Superior temporal gyrus (tissue), 1 donor: ENCODE data around the gene PLIN1.
A peak's percentile ranks its signal among the peaks of the same experiment; 100 is the strongest.

Source experiments
- DNase-seq: peaks from one replicate; pipeline ENCODE4 v3.0.0-alpha.2; 2016; ENCODE audit errors: extremely low spot score

Gene PLIN1

DNA sequence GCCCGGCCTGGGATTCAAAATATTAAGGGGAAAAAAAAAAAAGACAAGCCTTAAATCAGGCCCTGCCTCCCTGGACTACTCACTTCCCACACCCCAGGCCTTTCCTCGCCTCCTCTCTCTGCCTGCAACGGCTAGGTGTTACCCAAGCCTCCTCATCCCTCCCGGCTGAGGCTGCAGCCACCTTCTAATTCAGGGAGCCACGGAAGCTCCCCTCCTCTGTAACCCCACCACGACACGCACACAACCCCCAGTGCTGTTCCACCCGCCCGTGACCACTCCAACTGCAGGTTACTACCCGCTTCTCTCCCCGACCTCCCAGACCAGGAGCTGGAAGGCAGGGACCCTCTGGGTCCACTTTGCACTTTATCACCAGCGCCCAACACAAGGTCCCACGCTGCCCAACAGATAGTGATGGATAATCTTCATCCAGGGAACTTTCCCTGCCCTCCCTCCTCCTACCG lies 24.8 kb downstream of the PLIN1 start:
- DNase-seq, result no peak

DNA sequence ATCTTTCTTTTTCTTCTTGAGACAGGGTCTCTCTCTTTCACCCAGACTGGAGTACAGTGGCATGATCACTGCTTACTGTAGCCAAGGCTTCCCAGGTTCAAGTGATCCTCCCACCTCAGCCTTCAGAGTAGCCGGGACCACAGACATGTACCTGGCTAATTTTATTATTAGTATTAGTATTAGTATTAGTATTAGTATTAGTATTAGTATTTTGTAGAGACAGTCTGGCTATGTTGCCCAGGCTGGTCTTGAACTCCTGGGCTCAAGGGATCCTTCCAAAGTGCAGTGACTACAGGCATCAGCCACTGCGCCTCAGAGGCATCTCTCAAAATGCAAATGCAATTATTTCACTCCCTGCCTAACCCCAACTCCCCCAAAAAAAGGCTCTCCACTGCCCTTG lies 25.6 kb downstream of the PLIN1 start:
- DNase-seq, result no peak

DNA sequence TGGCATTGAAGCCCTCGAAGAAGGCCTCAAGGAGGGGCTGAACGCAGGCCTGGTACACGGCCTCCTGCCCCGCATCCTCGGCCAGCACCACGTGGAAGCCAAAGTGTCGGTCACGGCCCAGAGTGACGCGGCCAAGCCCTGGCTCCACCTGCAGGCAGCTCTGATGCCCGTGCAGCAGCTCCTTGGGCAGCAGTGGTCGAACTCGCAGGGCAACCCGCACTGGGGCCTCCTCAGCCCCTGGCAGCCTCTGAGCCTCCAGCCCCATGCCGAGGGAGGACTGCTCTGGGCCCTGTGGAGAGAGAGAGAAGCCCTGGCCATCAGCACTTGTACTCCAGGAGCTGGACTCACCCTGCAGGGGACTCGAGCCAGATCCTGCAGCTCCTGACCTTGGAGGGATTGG lies 26.5 kb downstream of the PLIN1 start:
- no peak for DNase-seq

GRCh38 chr15:89652131-89652530 lies 27.0 kb downstream of the PLIN1 start:
- DNase-seq, result no peak

- no peak for DNase-seq
Measured at GRCh38 chr15:89649716-89650115, 29.5 kb downstream of the PLIN1 start.

DNA sequence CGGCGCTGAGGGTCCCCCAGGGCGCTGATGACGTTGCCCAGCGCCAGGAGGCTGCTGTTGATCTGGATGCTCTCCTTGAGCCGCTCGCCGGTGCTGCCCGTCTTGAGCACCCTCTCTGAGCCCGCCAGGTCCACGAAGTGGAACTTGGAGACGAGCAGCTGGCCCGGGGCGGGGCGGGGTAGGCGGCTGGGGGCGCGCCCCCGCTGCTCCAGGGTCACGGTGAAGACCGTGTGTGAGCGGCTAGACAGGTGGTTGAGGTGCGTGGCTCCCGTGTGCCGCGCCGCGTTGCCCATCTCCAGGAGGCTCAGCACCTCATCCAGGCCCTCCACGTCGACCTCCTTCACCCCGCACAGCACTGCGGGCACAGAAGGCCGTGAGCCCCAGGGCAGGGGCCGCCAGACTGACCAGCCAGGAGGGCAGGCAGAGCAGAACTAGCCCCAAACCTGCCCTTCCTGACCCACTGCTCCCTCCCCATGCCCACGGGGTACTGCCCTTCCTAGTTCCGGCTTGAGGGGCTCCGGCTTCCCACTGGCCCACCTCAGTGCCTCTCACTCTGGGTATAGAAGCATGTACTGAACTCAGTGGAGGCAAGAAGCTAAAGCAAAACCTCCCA lies 30.0 kb downstream of the PLIN1 start:
- no peak for DNase-seq

GRCh38 chr15:89648106-89649012 lies 30.8 kb downstream of the PLIN1 start:
- no peak for DNase-seq

DNA sequence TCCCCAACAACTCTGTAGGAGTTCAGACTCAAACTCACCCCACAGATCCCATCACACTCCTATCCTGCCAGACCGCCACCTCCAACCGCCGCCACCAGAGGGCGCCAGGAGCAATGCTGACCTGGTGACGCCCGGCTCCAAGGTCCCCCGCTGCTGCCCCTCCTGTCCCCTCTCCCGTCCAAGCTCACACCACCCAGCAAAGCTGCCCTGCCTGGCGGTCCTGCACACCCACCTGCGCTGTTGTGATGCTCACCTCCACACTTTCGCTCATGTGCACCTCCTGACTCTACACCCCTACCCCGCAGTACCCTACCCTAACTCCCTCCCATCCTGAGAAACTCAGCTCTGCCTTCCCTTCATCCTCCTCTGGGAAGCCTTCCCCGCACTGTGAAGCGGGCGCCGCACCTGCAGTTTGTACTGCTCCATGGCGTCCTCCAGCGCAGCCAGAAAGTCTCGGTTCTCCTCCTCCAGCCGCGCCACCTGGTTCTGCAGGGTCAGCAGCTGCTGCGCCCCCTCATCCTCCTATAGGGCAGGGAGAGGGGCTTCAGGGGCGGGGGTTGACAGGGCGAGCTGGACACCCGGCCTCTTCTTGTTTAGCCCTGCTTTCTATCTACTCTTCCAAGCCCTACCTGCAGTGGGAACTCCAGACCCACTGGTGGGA lies 31.8 kb downstream of the PLIN1 start:
- DNase-seq, result peak; percentile 25

- DNase-seq, result no peak
Measured at GRCh38 chr15:89646416-89647141, 32.6 kb downstream of the PLIN1 start.

GRCh38 chr15:89645680-89646079 lies 33.5 kb downstream of the PLIN1 start:
- DNase-seq, result no peak

GRCh38 chr15:89642106-89642505 lies 37.1 kb downstream of the PLIN1 start:
- no peak for DNase-seq

DNA sequence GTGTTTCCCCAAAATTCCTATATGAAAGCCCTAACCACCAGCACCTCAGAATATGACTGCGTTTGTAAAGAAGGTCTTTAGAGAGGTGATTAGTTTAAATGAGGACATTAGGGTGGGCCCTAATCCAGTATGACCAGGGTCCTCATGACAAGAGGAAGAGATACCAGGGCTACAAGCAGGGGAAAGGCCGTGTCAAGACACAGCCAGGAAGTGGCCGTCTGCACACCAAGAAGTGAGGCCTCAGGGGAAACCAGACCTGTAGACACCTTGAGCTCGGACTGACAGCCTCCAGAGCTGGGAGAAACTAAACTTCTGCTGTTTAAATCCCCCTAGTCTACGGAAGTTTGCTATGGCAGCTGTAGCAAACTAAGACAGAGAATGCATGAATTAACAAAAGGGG lies 38.1 kb downstream of the PLIN1 start:
- no peak for DNase-seq

GRCh38 chr15:89640245-89640644 lies 38.9 kb downstream of the PLIN1 start:
- DNase-seq, result no peak

DNA sequence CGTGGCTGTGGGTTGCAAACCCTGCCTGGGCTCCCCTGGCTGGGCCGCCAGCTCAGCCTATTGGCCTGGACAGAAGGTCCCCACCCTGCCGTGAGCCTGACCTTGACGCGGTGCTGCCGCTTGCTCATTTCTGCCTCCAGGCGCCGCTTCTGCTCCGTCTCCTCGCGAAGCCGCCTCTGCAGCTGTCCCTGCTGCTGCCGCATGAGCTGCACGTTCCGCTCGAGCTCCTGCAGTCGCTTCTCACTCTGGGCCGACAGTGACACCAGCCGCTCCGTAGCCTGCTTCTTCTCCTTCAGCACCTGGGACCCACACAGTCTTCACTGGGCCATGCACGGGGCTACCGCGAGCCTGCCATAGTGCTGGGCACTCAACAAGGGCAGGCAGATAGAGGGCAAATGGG lies 45.6 kb downstream of the PLIN1 start:
- DNase-seq, result no peak

- DNase-seq, result no peak
Measured at GRCh38 chr15:89632563-89633430, 46.4 kb downstream of the PLIN1 start.

GRCh38 chr15:89631902-89632264 lies 47.3 kb downstream of the PLIN1 start:
- no peak for DNase-seq

DNA sequence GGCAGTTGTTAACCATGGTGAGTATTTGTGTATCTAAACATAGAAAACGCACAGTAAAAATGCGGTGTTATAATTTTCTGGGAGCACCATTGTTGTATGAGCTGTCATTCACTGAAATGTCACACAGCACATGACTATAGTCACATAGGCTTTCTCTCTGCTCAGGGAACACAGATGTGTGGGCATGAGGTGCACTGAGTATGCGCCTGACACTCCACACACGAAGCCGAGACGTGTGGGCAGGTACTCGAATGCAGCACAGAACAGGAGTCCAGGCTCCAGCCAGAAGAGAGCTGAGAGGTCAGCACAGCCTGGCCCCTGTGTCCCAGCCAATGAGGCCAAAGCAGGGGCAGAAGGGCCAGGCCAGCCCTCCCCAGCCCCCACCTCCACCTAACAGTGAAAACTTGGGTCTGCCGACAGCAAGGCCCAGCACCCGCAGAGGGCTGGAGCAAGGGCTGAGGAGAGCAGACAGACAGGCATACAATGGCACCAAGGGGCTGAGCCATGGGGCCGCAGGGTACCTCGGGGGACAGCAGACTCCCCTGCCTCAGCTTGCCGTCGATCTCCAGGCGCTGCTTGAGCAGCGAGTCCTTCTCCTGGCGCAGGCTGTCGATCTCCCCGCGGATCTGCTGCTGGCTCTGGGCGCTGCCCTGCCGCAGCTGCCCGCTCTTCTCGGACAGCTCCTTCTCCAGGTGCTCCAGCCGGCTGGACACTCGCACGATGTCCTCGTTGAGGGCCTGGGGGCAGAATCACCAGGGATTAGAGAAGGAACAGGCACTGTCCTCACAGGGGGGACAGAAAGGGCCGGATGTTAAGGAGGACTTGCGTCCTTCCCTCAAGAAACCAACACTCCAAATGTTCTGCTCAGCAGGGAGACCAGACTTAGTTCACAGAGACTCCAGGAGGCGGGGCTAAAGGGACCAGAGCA lies 47.9 kb downstream of the PLIN1 start:
- no peak for DNase-seq

DNA sequence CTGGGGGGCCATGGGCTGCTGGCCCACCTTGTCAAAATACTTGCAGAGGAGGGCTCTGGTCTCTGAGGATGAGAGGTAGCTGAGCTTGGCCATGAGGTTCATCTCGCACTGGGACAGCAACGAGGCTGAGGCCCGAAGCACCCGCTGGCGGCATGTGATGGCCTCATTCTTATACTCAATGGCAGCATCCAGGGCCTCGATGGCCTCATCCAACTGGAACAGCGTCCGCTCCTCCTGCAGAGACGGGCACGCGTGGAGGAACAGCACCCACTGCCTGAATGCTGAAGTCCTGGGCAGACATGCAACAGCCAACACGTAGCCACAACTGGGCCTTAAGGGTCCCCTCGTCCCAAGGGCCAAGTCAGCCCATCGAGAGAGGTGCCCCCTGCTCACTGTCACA lies 48.9 kb downstream of the PLIN1 start:
- no peak for DNase-seq

- no peak for DNase-seq
Measured at GRCh38 chr15:89629829-89630228, 49.3 kb downstream of the PLIN1 start.
